Transverse colon (tissue), 4 donors: ENCODE results near the gene TRMT6.

ENCODE experiments used
- POLR2A ChIP-seq: fragments of 450-650 bp; IDR thresholded peaks from one replicate; pipeline ENCODE4 v1.6.1; 2016; ENCODE audit warnings: antibody characterized with exemption, mild to moderate bottlenecking, moderate library complexity
- POLR2AphosphoS5 ChIP-seq, 3 donors: sonication (generic); formaldehyde crosslinking; IDR thresholded peaks; one replicate each; pipeline ENCODE4 v1.6.1; 2016; ENCODE audit warnings: antibody characterized with exemption in 3 of 3
- TF ChIP-seq, protein P1 (sequence below), 5 experiments: fragments of 200-600 bp in 3 of 5; fragments of 450-650 bp in 2 of 5; sonication (generic) in 3 of 5; IDR thresholded peaks; 1 replicate in 2 of 5; 2 replicates in 3 of 5; pipeline ENCODE4 v1.5.1; 2016 to 2017; ENCODE audit warnings: antibody characterized with exemption in 5 of 5, inconsistent platforms in 3 of 5, mild to moderate bottlenecking in 2 of 5, moderate library complexity in 1 of 5

- TF ChIP-seq POLR2AphosphoS5 (IDR thresholded peaks at IDR 0.05) (no peak), POLR2A (no peak)
- TF ChIP-seq, protein P1, sequence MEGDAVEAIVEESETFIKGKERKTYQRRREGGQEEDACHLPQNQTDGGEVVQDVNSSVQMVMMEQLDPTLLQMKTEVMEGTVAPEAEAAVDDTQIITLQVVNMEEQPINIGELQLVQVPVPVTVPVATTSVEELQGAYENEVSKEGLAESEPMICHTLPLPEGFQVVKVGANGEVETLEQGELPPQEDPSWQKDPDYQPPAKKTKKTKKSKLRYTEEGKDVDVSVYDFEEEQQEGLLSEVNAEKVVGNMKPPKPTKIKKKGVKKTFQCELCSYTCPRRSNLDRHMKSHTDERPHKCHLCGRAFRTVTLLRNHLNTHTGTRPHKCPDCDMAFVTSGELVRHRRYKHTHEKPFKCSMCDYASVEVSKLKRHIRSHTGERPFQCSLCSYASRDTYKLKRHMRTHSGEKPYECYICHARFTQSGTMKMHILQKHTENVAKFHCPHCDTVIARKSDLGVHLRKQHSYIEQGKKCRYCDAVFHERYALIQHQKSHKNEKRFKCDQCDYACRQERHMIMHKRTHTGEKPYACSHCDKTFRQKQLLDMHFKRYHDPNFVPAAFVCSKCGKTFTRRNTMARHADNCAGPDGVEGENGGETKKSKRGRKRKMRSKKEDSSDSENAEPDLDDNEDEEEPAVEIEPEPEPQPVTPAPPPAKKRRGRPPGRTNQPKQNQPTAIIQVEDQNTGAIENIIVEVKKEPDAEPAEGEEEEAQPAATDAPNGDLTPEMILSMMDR (IDR thresholded peaks at IDR 0.05): peak in 3 of 5 experiments; percentile 13 to 27 (median 20)
Observed at GRCh38 chr20:5996765-5997164, 46.4 kb upstream of the TRMT6 start.
